Measurements from ENCODE around the gene TRO.

The TRO gene

GRCh38 chrX:54920610-54921426 is at the start of gene TRO:
TSS of gene TRO (plus strand) at chrX:54920824. CDS start at chrX:54922247, 1,423 bp downstream.
- no peak for DNase-seq

- no peak for DNase-seq
Observed at GRCh38 chrX:54885740-54886139, 34.9 kb upstream of the TRO start.

- DNase-seq, result no peak
Observed at GRCh38 chrX:54891573-54891972, 29.1 kb upstream of the TRO start.

GRCh38 chrX:54894159-54894558 is 26.5 kb upstream of the TRO start:
- no peak for DNase-seq

- DNase-seq, result no peak
Observed at GRCh38 chrX:54909941-54910340, 10.7 kb upstream of the TRO start.

- no peak for DNase-seq
Observed at GRCh38 chrX:54921427-54922021, 900 bp downstream of the TRO start.

GRCh38 chrX:54922547-54922946 is 1.9 kb downstream of the TRO start:
- DNase-seq, result no peak

GRCh38 chrX:54923376-54923775 is 2.8 kb downstream of the TRO start:
- DNase-seq, result no peak

GRCh38 chrX:54926978-54927377 is 6.4 kb downstream of the TRO start:
- DNase-seq, result no peak

GRCh38 chrX:54928876-54929275 is 8.3 kb downstream of the TRO start:
- no peak for DNase-seq

GRCh38 chrX:54930291-54931049 is 9.8 kb downstream of the TRO start:
- DNase-seq, result no peak

GRCh38 chrX:54931107-54931506 is 10.5 kb downstream of the TRO start:
- DNase-seq, result no peak

GRCh38 chrX:54933150-54933826 is 12.7 kb downstream of the TRO start:
- DNase-seq, result no peak

GRCh38 chrX:54934058-54934457 is 13.4 kb downstream of the TRO start:
- DNase-seq, result no peak

- no peak for DNase-seq
Observed at GRCh38 chrX:54934890-54935289, 14.3 kb downstream of the TRO start.

- DNase-seq, result no peak
Observed at GRCh38 chrX:54935306-54935705, 14.7 kb downstream of the TRO start.

GRCh38 chrX:54937416-54937815 is 16.8 kb downstream of the TRO start:
- DNase-seq, result no peak

- DNase-seq, result no peak
Observed at GRCh38 chrX:54944816-54945215, 24.2 kb downstream of the TRO start.

GRCh38 chrX:54945224-54945623 is 24.6 kb downstream of the TRO start:
- no peak for DNase-seq

GRCh38 chrX:54950730-54951375 is 30.2 kb downstream of the TRO start:
- DNase-seq, result no peak

GRCh38 chrX:54961750-54962149 is 41.1 kb downstream of the TRO start:
- DNase-seq, result no peak

- no peak for DNase-seq
Observed at GRCh38 chrX:54964766-54965497, 44.3 kb downstream of the TRO start.
